DMS 273 (cell line): ENCODE results near the gene TMEM184A.

Source experiments
- DNase-seq: peaks from one replicate; lab custom pipeline; 2025; ENCODE audit not compliant: unreplicated experiment; lab: John Stamatoyannopoulos, UW

TMEM184A gene

DNA sequence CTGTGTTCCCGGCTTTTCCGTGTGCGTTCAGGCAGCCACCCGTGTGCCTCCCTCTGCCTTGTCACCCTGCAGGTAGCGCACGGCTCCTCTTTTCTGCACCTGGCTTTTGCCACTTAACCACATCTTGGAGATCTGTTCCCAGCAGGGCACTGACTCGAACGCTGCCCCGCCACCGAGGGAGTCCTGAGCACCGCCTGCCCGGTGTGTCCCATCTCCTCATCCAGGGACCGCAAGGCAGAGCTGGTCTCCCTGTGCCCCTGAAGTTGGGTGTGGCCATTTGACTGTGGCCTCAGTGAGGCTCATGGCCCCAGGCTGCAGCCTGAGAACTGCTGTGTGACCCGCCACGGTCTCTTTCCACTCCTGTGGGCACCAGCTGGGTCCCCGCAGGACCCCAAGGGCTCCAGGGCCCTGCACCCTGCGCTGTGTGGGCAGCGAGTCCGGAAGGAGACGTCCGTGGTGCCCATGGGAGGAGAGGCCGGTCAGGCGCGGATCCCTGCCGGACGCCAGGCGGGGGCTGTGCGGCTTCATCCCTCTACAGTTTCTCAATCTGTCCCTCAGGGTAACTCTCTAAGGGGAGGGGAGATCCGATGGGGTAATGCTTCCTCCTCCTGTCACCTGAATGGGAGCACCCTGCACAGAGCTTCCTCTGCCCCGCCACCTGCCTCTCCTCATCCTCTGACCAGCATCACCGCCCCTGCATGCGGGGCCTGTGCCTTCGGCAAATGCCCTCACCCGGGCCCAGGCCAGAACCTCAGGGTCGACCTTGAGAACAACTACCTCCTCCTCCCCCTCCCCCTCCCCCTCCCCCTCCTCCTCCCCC, 50.1 kb downstream of the TMEM184A start:
- peak; percentile 52 for DNase-seq

- peak; percentile 99 for DNase-seq
Measured at GRCh38 chr7:1503816-1504775, 51.9 kb downstream of the TMEM184A start, which contains the start of gene INTS1. Gene INTS1 (minus strand): TSS chr7:1504389. CDS start chr7:1503960, 429 bp downstream.

- peak; percentile 38 for DNase-seq
Measured at GRCh38 chr7:1503390-1503789, 52.6 kb downstream of the TMEM184A start.

GRCh38 chr7:1502845-1503244, 53.2 kb downstream of the TMEM184A start:
- DNase-seq, result no peak

GRCh38 chr7:1501487-1502270, 54.3 kb downstream of the TMEM184A start:
- DNase-seq, result no peak

- no peak for DNase-seq
Measured at GRCh38 chr7:1500064-1500807, 55.8 kb downstream of the TMEM184A start.

GRCh38 chr7:1499367-1500029, 56.5 kb downstream of the TMEM184A start:
- no peak for DNase-seq

- no peak for DNase-seq
Measured at GRCh38 chr7:1498370-1499305, 57.4 kb downstream of the TMEM184A start.

DNA sequence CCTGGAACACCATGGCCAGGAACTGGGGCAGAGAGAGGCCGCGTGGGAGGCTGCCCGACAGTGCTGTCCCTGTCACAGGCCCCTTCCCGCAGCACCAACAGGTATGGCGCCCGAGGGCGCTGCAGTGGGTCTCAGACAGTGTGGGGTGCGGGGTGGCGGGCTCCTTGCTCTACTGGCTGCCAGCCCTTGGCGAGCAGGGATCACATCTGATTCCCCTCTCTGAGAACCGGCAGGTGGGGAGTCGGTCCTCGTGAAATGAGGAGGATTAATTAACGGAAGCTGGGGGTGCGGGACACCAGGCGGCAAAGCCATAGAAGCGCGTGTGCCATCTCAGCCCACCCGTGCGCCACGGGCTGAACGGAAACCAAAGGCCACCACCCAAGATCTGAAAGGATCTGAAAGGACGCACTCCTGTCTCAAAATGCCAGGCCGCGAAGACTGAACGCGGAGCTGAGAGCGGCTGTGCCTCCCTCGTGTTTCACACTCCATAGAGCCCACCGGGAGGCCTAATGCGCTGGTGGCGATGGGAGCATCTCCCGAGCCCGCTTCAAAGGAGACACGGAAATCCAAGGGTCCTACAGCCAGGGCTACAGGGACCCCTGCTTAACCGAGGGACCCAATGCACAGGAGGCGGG, 58.6 kb downstream of the TMEM184A start:
- DNase-seq, result no peak

- no peak for DNase-seq
Measured at GRCh38 chr7:1496531-1497292, 59.3 kb downstream of the TMEM184A start.

DNA sequence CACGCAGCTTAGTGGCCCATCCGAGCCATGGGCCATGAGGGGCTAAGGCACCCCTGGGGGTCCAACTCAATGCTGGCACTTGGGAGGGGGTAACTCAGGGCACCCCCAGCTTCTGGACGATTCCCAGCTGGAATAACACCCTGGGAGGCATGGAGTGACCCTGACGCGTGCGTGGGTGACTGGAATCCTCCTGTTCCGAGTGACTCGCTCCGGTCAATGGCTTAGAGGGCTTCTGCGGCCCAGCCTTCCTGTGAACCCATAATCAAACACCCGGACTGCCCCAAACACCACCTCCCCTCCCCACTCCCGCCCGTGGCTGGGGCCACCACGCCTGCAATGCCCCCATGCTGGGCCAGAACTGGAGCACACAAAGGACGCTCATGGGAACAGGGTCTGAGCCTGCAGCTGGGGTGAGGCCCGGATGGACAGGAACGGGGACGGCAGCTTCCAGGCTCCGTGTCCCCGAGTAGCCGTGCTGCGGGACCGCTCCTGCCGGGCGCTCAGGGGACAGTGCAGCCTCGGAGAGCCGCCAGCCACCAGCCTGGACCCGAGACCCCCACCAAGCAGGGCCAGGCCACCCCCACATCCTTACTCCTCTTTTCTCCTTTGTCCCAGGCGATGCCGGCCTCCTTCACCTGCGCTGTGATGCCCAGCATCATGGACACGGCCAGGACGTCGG, 60.3 kb downstream of the TMEM184A start:
- no peak for DNase-seq

DNA sequence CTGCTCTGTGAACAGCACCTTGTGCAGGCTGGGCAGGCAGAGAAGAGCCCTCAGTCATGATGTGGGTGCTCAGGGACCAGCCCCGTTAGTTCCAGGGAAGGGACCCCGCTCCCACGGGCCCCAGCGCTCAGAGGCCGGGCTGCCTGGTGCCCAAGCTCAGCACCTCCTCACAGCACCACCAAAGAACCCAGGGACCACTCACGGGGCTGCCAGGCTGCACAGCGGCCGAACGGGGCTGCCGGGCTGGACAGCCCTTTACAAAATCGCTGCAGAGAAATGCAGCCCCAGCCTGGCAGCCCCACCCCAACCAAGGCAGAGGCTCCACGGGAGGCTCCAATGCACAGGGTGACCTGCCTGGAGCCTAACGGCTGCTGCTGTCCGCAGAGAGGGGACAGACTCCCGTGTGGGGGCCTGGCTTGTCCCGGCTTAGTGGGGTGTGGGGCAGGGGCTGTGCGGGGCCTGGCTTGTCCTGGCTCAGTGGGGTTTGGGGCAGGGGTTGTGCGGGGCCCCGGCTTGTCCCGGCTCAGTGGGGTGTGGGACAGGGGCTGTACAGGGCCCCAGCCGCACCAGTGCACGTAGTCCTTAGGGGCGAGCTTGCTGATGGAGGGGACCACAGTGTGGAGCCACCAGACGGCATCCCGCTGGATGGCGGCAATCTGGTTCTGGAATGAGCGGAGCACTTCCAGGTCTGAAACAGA, 61.0 kb downstream of the TMEM184A start:
- no peak for DNase-seq

DNA sequence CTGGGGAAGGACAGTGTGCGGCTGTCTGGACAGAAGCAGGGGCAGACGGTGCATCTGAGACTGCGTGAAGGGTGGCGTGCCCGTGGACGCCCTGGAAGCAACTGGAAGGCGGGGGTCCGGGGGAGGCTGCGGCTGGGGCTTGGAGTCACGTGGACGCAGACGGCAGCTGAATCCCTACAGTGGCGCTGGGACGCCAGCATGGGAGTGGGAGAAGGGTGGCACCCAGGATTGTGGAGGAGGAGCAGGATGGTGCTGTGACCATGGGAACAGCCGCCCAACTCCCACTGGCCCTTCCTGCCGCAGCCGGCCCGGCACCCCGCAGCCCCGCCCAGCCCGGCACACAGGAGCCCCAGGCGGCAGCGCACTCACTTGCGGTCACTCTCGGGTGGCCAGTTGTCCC, 61.6 kb downstream of the TMEM184A start:
- no peak for DNase-seq

DNA sequence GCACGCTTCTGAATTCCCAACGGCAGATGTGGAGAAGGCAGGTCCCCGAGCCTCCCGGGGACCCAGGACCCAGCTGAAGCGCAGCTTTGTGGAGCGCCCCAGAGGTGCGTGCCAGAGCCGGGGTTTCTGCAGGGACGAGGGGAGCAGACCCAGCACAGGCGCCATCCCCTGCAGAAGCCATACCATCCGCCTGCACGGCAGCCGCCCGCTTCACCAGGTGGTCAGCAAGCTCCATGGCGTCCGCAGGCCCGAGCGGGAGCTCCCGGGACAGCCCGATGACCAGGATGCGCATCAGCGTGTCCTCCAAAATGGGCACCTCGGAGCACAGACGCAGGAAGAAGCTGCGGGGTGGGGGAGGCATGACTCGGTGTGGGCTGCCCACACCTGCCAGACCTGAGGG, 62.4 kb downstream of the TMEM184A start:
- no peak for DNase-seq

DNA sequence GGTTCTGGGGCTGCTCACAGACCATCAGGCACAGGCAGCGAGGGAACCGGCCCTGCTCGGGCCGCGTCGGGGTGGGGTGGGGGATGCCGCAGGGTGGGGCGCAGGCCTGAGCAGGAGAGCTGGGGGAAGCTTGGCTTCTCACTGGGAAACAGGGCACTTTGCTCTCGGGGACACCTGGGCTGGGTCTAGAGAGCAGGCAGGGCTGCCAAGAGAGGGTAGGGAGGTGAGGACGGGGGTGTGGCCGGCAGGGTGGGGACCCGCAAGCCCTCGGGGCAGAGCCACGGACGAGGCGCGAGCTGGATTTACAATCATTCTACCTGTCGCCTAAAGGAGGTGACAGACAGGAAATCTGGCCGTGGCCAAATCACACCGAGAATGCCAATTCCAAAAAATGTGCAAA, 62.9 kb downstream of the TMEM184A start:
- DNase-seq, result no peak

GRCh38 chr7:1492640-1493039, 63.4 kb downstream of the TMEM184A start:
- no peak for DNase-seq
